HG02884 (cell line): ENCODE data around the gene PAX4.
"Not testable (repeated sequence)": the region's sequence is repeated elsewhere in the genome, so short reads cannot be mapped to it uniquely, and the experiment has no call there.

Source experiments
- ATAC-seq: cut with Tn5 transposase; IDR thresholded peaks from one replicate; pipeline ENCODE4 v1.9.1; 2021; ENCODE audit warnings: mild to moderate bottlenecking, moderate library complexity; ENCODE audit not compliant: unreplicated experiment

The PAX4 gene

GRCh38 chr7:127587663-127588018 lies 30.3 kb downstream of the PAX4 start:
- ATAC-seq: no peak

GRCh38 chr7:127586346-127586745 lies 31.6 kb downstream of the PAX4 start:
- no peak for ATAC-seq

- ATAC-seq: peak; percentile 63
Observed at GRCh38 chr7:127585044-127585953, 32.6 kb downstream of the PAX4 start, which contains the start of gene GCC1. GCC1 (minus strand) TSS chr7:127585596; CDS start chr7:127585182, 414 bp downstream.

- ATAC-seq: no peak
Observed at GRCh38 chr7:127584648-127585043, 33.3 kb downstream of the PAX4 start.

GRCh38 chr7:127582361-127582760 lies 35.6 kb downstream of the PAX4 start:
- no peak for ATAC-seq

GRCh38 chr7:127581716-127582115 lies 36.2 kb downstream of the PAX4 start:
- no peak for ATAC-seq

GRCh38 chr7:127580612-127581011 lies 37.3 kb downstream of the PAX4 start:
- no peak for ATAC-seq

GRCh38 chr7:127578711-127579275 lies 39.1 kb downstream of the PAX4 start:
- no peak for ATAC-seq

- no peak for ATAC-seq
Observed at GRCh38 chr7:127578036-127578684, 39.8 kb downstream of the PAX4 start.

- ATAC-seq: no peak
Observed at GRCh38 chr7:127571741-127572505, 46.0 kb downstream of the PAX4 start.

- ATAC-seq: not testable (repeated sequence)
Observed at GRCh38 chr7:127568034-127568433, 49.9 kb downstream of the PAX4 start.

GRCh38 chr7:127566242-127566641 lies 51.7 kb downstream of the PAX4 start:
- no peak for ATAC-seq
